Neural progenitor cell (in vitro differentiated cells): Measurements from ENCODE around the gene CT47C1. TPM values are rescaled to one million over a fixed set of nuclear protein-coding genes. Genes with fewer than 3 reads are reported as not detected.

Source experiments
- DNase-seq: peaks from one replicate; pipeline ENCODE4 v3.0.0-alpha.2; 2016; ENCODE audit warnings: low spot score
- H2AFZ ChIP-seq: fragments of 200-600 bp; sonication (generic); replicated peaks from 2 replicates; pipeline ENCODE4 v1.6.1; 2016; ENCODE audit warnings: antibody characterized with exemption
- H3F3A ChIP-seq: fragments of 200-600 bp; sonication (generic); 2 replicates; pipeline ENCODE4 v1.6.1; 2016; ENCODE audit warnings: antibody characterized with exemption, low read depth
- H3K27ac ChIP-seq: fragments of 200-600 bp; sonication (generic); 2 replicates; pipeline ENCODE4 v1.5.1; 2016; ENCODE audit warnings: mild to moderate bottlenecking
- H3K27me3 ChIP-seq: fragments of 200-600 bp; sonication (generic); 2 replicates; pipeline ENCODE4 v1.6.1; 2016; ENCODE audit warnings: mild to moderate bottlenecking, moderate library complexity
- H3K36me3 ChIP-seq: fragments of 200-600 bp; sonication (generic); 2 replicates; pipeline ENCODE4 v1.5.1; 2016
- H3K4me1 ChIP-seq: fragments of 200-600 bp; sonication (generic); 2 replicates; pipeline ENCODE4 v1.6.1; 2016; ENCODE audit warnings: mixed run types
- H3K4me2 ChIP-seq: fragments of 200-600 bp; sonication (generic); 2 replicates; pipeline ENCODE4 v1.6.1; 2016
- H3K4me3 ChIP-seq: fragments of 200-600 bp; sonication (generic); 2 replicates; pipeline ENCODE4 v1.5.1; 2016
- H3K79me2 ChIP-seq: fragments of 200-600 bp; sonication (generic); 2 replicates; pipeline ENCODE4 v1.6.1; 2016; ENCODE audit warnings: low read depth
- H3K9ac ChIP-seq: fragments of 200-600 bp; sonication (generic); 2 replicates; pipeline ENCODE4 v1.6.1; 2016
- H3K9me3 ChIP-seq: fragments of 200-600 bp; sonication (generic); 2 replicates; pipeline ENCODE4 v1.5.1; 2016; ENCODE audit warnings: low read depth
- H4K20me1 ChIP-seq: fragments of 200-600 bp; sonication (generic); 2 replicates; pipeline ENCODE4 v1.6.1; 2016; ENCODE audit warnings: low read depth
- H3K27ac Mint-ChIP-seq: 3 replicates; pipeline ENCODE4 v1.8.0; 2021; ENCODE audit warnings: mixed read lengths
- H3K27me3 Mint-ChIP-seq: 2 replicates; pipeline ENCODE4 v1.8.0; 2022; ENCODE audit warnings: low read depth, mild to moderate bottlenecking, inconsistent platforms, moderate library complexity, mixed read lengths; ENCODE audit not compliant: insufficient read depth
- H3K36me3 Mint-ChIP-seq: 3 replicates; pipeline ENCODE4 v1.8.0; 2021; ENCODE audit warnings: mixed read lengths
- H3K4me1 Mint-ChIP-seq: 3 replicates; pipeline ENCODE4 v1.8.0; 2021; ENCODE audit warnings: mixed read lengths
- H3K4me3 Mint-ChIP-seq: 3 replicates; pipeline ENCODE4 v1.8.0; 2021; ENCODE audit warnings: mild to moderate bottlenecking, moderate library complexity, mixed read lengths
- H3K9me3 Mint-ChIP-seq: 3 replicates; pipeline ENCODE4 v1.8.0; 2020; ENCODE audit warnings: mixed read lengths
- EZH2 ChIP-seq: fragments of 200-600 bp; sonication (generic); IDR thresholded peaks from 2 replicates; pipeline ENCODE4 v1.6.1; 2017; ENCODE audit warnings: antibody characterized with exemption, mild to moderate bottlenecking, moderate library complexity
- EZH2phosphoT487 ChIP-seq: fragments of 200-600 bp; sonication (generic); IDR thresholded peaks from 2 replicates; pipeline ENCODE4 v1.6.1; 2017; ENCODE audit warnings: antibody characterized with exemption
- total RNA-seq: library from RNA; depleted of rRNA; stranded (reverse); fragments of >200 nt; gene quantifications from 2 replicates; pipeline ENCODE4 v1.2.3, GENCODE V29; 2015; ENCODE audit warnings: low replicate concordance
- TF ChIP-seq, protein P1 (sequence below): fragments of 200-600 bp; sonication (generic); IDR thresholded peaks from 2 replicates; pipeline ENCODE4 v1.5.1; 2017; ENCODE audit warnings: antibody characterized with exemption, mild to moderate bottlenecking

The CT47C1 gene
- total RNA-seq, 1 donor from 2014 or later = not detected

DNA sequence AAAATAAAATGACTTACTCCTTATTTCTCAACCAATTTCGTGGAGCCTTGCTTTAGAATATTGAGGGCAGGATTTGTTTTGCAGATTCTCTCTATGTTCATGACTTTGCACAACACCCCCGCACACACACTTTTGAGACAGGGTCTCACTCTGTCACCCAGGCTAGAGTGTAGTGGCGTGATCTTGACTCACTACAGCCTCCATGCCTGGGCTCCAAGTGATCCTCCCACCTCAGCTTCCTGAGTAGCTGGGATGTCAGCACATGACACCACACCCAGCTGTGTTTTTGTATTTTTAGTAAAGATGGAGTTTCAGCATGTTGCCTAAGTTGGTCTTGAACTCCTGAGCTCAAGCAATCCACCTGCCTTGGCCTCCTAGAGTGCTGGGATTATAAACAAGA, 12.0 kb downstream of the CT47C1 start:
- H3K27me3 Mint-ChIP-seq = peaks cover 5% of the 10 kb centered on the region
- no peak overlapping the region for H3K27ac Mint-ChIP-seq
- no peaks in the 10 kb centered on the region for H4K20me1 ChIP-seq
- no peaks in the 10 kb centered on the region for H3K27me3 ChIP-seq
- H3K9me3 Mint-ChIP-seq = peaks cover 5% of the 10 kb centered on the region
- H3K79me2 ChIP-seq = no peaks in the 10 kb centered on the region
- no peak overlapping the region for H2AFZ ChIP-seq
- no peak overlapping the region for H3K4me3 Mint-ChIP-seq
- no peaks in the 10 kb centered on the region for H3K9me3 ChIP-seq
- DNase-seq = no peak
- H3K4me1 Mint-ChIP-seq = no peaks in the 10 kb centered on the region
- H3K4me3 ChIP-seq = no peak overlapping the region
- no peaks in the 10 kb centered on the region for H3F3A ChIP-seq
- no peak overlapping the region for H3K9ac ChIP-seq
- no peaks in the 10 kb centered on the region for H3K4me1 ChIP-seq
- no peak overlapping the region for H3K27ac ChIP-seq
- no peaks in the 10 kb centered on the region for H3K36me3 ChIP-seq
- no peak overlapping the region for H3K4me2 ChIP-seq
- TF ChIP-seq EZH2phosphoT487 (no peak), EZH2 (no peak)
- TF ChIP-seq, protein P1, sequence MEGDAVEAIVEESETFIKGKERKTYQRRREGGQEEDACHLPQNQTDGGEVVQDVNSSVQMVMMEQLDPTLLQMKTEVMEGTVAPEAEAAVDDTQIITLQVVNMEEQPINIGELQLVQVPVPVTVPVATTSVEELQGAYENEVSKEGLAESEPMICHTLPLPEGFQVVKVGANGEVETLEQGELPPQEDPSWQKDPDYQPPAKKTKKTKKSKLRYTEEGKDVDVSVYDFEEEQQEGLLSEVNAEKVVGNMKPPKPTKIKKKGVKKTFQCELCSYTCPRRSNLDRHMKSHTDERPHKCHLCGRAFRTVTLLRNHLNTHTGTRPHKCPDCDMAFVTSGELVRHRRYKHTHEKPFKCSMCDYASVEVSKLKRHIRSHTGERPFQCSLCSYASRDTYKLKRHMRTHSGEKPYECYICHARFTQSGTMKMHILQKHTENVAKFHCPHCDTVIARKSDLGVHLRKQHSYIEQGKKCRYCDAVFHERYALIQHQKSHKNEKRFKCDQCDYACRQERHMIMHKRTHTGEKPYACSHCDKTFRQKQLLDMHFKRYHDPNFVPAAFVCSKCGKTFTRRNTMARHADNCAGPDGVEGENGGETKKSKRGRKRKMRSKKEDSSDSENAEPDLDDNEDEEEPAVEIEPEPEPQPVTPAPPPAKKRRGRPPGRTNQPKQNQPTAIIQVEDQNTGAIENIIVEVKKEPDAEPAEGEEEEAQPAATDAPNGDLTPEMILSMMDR = no peak
- H3K36me3 Mint-ChIP-seq = no peaks in the 10 kb centered on the region

DNA sequence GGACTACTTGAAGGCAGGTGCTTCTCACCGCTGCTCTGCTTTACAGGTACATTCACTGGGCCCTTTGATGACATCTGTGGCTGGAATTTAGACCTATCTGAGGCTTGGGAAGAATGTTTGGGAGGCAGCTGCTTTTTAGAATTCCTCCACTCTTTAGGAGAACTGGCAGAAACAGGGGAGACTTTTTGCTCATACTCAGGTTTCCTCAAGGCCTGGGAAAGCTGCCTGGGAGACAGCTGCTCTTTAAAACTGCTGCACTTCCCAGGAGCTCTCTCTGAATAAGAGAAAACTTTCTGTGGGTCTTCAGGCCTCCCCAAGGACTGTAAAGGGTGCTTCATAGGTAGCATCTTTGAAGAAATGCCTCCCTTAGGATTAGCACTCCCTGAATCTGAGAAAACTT, 14.3 kb downstream of the CT47C1 start:
- Histone ChIP-seq H3K4me2 (no peak overlapping the region), H3K9me3 (no peaks in the 10 kb centered on the region), H3F3A (no peaks in the 10 kb centered on the region), H3K4me1 (no peaks in the 10 kb centered on the region), H3K4me3 (no peak overlapping the region), H3K9ac (no peak overlapping the region), H3K27me3 (no peaks in the 10 kb centered on the region), H4K20me1 (no peaks in the 10 kb centered on the region), H2AFZ (no peak overlapping the region), H3K27ac (no peak overlapping the region), H3K36me3 (no peaks in the 10 kb centered on the region), H3K79me2 (no peaks in the 10 kb centered on the region)
- TF ChIP-seq EZH2 (no peak), EZH2phosphoT487 (no peak)
- TF ChIP-seq, protein P1 = no peak
- Mint-ChIP-seq H3K27ac (no peak overlapping the region), H3K27me3 (peaks cover 5% of the 10 kb centered on the region), H3K36me3 (no peaks in the 10 kb centered on the region), H3K9me3 (peaks cover 3% of the 10 kb centered on the region), H3K4me3 (no peak overlapping the region), H3K4me1 (no peaks in the 10 kb centered on the region)
- DNase-seq = no peak

DNA sequence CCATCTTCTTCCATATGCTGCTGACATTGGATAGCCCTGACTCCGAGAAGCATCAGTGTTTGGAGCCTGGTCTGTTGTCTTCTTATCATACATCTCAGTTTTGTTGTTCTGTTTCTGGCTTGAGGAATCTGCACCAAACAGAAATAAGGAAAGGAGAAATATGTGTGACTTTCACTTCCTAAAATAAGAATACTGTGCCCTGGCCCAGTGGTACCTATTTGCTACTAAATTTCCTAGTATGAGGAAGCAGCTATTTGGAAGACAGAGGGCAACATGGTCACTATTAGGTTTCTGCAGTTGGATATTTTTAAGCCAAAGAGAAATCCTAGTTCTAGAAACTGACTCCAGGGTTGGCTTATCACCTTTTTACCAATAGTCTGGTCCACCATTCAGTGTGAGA, 16.8 kb downstream of the CT47C1 start:
- no peak overlapping the region for H2AFZ ChIP-seq
- H3K36me3 ChIP-seq = no peaks in the 10 kb centered on the region
- no peaks in the 10 kb centered on the region for H3K4me1 ChIP-seq
- Mint-ChIP-seq H3K36me3 (no peaks in the 10 kb centered on the region), H3K9me3 (peaks cover 3% of the 10 kb centered on the region), H3K4me3 (no peak overlapping the region), H3K27me3 (peaks cover 2% of the 10 kb centered on the region), H3K4me1 (no peaks in the 10 kb centered on the region), H3K27ac (no peak overlapping the region)
- no peak overlapping the region for H3K4me2 ChIP-seq
- no peak for DNase-seq
- H3K79me2 ChIP-seq = no peaks in the 10 kb centered on the region
- H4K20me1 ChIP-seq = no peaks in the 10 kb centered on the region
- H3K9ac ChIP-seq = no peak overlapping the region
- H3K27ac ChIP-seq = no peak overlapping the region
- TF ChIP-seq EZH2phosphoT487 = no peak
- TF ChIP-seq, protein P1 = no peak
- no peak for TF ChIP-seq EZH2
- no peak overlapping the region for H3K4me3 ChIP-seq
- H3K27me3 ChIP-seq = no peaks in the 10 kb centered on the region
- no peaks in the 10 kb centered on the region for H3F3A ChIP-seq
- H3K9me3 ChIP-seq = no peaks in the 10 kb centered on the region

DNA sequence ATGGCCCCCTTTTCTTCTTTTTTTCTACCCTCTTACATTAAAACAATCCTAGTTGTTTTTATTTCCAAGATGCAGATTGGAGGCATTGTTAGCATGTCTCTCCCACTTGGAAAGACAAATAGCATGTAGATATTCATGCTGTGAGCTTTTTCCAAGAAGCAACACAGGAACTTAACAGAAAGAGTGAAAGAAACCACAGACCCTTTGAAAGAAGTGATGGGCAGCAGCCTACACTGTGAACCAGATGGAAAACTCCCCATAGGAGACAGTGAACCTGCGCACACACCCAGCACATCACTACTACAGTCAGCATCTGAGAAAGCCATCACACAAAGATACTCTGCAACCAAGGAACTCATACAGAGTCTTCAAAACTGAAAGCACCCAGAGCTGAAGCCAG, 17.8 kb downstream of the CT47C1 start:
- Histone ChIP-seq H3K27me3 (no peaks in the 10 kb centered on the region), H2AFZ (no peak overlapping the region), H3F3A (no peaks in the 10 kb centered on the region), H3K9ac (no peak overlapping the region), H3K4me1 (no peaks in the 10 kb centered on the region), H3K79me2 (no peaks in the 10 kb centered on the region), H3K36me3 (no peaks in the 10 kb centered on the region), H3K27ac (no peak overlapping the region), H3K4me2 (no peak overlapping the region), H4K20me1 (no peaks in the 10 kb centered on the region), H3K4me3 (no peak overlapping the region), H3K9me3 (no peaks in the 10 kb centered on the region)
- Mint-ChIP-seq H3K4me1 (no peaks in the 10 kb centered on the region), H3K36me3 (no peaks in the 10 kb centered on the region), H3K9me3 (peaks cover 3% of the 10 kb centered on the region), H3K27me3 (peaks cover 2% of the 10 kb centered on the region), H3K27ac (no peak overlapping the region), H3K4me3 (no peak overlapping the region)
- no peak for DNase-seq
- TF ChIP-seq EZH2 (no peak), EZH2phosphoT487 (no peak)
- TF ChIP-seq, protein P1 = no peak
